Gastroesophageal sphincter (tissue), 4 donors: ENCODE data around the gene KIF24. TPM values are rescaled to one million over a fixed set of nuclear protein-coding genes. Genes with fewer than 3 reads are reported as not detected.

Source experiments
- ATAC-seq: fragments of 150-250 bp; one replicate; pipeline ENCODE4 v1.9.1; 2016; ENCODE audit warnings: mild to moderate bottlenecking, moderate library complexity
- H3K27ac ChIP-seq, 4 donors: fragments of 200-600 bp; sonication (generic) in 3 of 4; 1 replicate in 3 of 4; 2 replicates in 1 of 4; pipeline ENCODE4 v1.5.1; 2016 to 2019
- H3K27me3 ChIP-seq: fragments of 200-600 bp; sonication (generic); one replicate; pipeline ENCODE4 v1.5.1; 2019
- H3K36me3 ChIP-seq, 2 donors: fragments of 200-600 bp; sonication (generic); one replicate each; pipeline ENCODE4 v1.5.1; 2019; ENCODE audit warnings: control low read depth in 1 of 2
- H3K4me1 ChIP-seq, 3 donors: fragments of 200-600 bp; sonication (generic); 1 replicate in 2 of 3; 2 replicates in 1 of 3; pipeline ENCODE4 v1.5.1; 2016 to 2019; ENCODE audit warnings: control low read depth in 2 of 3
- H3K4me3 ChIP-seq, 2 donors: fragments of 200-600 bp; sonication (generic); one replicate each; pipeline ENCODE4 v1.5.1; 2019; ENCODE audit warnings: mild to moderate bottlenecking in 1 of 2, moderate library complexity in 1 of 2
- H3K9me3 ChIP-seq, 3 donors: fragments of 200-600 bp; sonication (generic); one replicate each; pipeline ENCODE4 v1.5.1; 2017 to 2019; ENCODE audit warnings: control low read depth in 2 of 3
- CTCF ChIP-seq, 4 experiments: fragments of 200-600 bp in 2 of 4; fragments of 450-650 bp in 2 of 4; sonication (generic) in 1 of 4; IDR thresholded peaks; one replicate each; pipeline ENCODE4 v1.5.1; 2017 to 2019; ENCODE audit warnings: antibody characterized with exemption in 4 of 4, mild to moderate bottlenecking in 2 of 4, moderate library complexity in 2 of 4
- EP300 ChIP-seq: sonication (generic); formaldehyde crosslinking; IDR thresholded peaks from one replicate; pipeline ENCODE4 v1.6.1; 2017; ENCODE audit warnings: antibody characterized with exemption, mild to moderate bottlenecking
- POLR2A ChIP-seq, 2 donors: fragments of 450-650 bp; IDR thresholded peaks; one replicate each; pipeline ENCODE4 v1.6.1; 2017; ENCODE audit warnings: antibody characterized with exemption in 2 of 2, mild to moderate bottlenecking in 2 of 2, moderate library complexity in 1 of 2
- POLR2AphosphoS5 ChIP-seq: sonication (generic); formaldehyde crosslinking; IDR thresholded peaks from one replicate; pipeline ENCODE4 v1.6.1; 2017; ENCODE audit warnings: antibody characterized with exemption
- WGBS, 2 donors: methylation state at CpG; one replicate each; pipeline ENCODE4 v1.1.5; 2018; ENCODE audit warnings: low coverage in 1 of 2; 5-methylcytosine and 5-hydroxymethylcytosine counted together
- total RNA-seq, 4 donors: library from RNA; depleted of rRNA; stranded (reverse); fragments of >200 nt; gene quantifications; one replicate each; pipeline ENCODE4 v1.1.0, GENCODE V29; 2016

The KIF24 gene
- total RNA-seq, 4 donors from 2014 or later, result 0.54 to 2.2 (median 1.2) TPM

GRCh38 chr9:34331196-34331595 lies 2.1 kb upstream of the KIF24 start:
- H3K27me3 ChIP-seq, result no peaks in the 10 kb centered on the region
- TF ChIP-seq EP300 (no peak), POLR2AphosphoS5 (no peak), CTCF (IDR thresholded peaks at IDR 0.05) (no peak), POLR2A (IDR thresholded peaks at IDR 0.05) (no peak)
- 73 to 92% methylated on average over 1 of the region's 1 CpG for WGBS, 2 donors
- H3K4me3 ChIP-seq, result no peak overlapping the region
- H3K4me1 ChIP-seq, result peaks cover 0 to 58% (median 5%) of the 10 kb centered on the region in 3 donors
- ATAC-seq, result no peak
- H3K9me3 ChIP-seq, result no peaks in the 10 kb centered on the region
- H3K27ac ChIP-seq, result no peak overlapping the region
- peaks cover 0 to 2% of the 10 kb centered on the region in 2 donors for H3K36me3 ChIP-seq

DNA sequence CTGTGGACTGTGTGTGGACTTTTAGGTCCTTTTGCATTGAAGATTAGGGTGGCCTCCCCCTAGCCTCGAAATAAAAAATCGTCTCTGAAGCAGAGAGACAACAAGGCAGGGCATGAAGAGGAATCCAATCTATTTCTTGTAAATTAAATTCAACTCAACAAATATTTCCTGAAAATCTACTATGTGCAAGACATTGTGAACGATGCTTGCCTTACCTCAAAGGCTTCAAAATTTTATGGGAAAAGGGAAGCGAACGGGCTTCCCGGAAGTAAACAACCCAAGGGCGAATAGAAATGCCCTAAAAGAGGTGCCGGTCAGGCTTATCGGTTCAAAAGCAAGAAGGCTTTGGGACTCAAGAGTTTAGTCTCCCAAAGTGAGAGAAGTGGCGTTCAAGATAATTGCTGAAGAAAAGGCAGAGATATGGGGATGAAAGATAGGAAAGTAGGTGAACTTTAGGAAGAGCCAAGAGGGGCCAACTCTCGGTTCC lies 525 bp downstream of the KIF24 start:
- no peaks in the 10 kb centered on the region for H3K36me3 ChIP-seq
- H3K4me1 ChIP-seq, result peaks cover 0 to 40% (median 5%) of the 10 kb centered on the region in 3 donors
- H3K27me3 ChIP-seq, result no peaks in the 10 kb centered on the region
- peak overlapping the region; percentile 62 to 94 for H3K4me3 ChIP-seq
- peak overlapping the region in 3 of 4 donors; percentile 78 to 95 (median 88) for H3K27ac ChIP-seq
- no peak for ATAC-seq
- no peaks in the 10 kb centered on the region for H3K9me3 ChIP-seq
- no peak for TF ChIP-seq POLR2A (IDR thresholded peaks at IDR 0.05)
- TF ChIP-seq EP300, result no peak
- no peak for TF ChIP-seq POLR2AphosphoS5
- TF ChIP-seq CTCF (IDR thresholded peaks at IDR 0.05), result no peak
- 0 to 2% methylated on average over 4 to 11 of the region's 11 CpGs for WGBS, 2 donors

DNA sequence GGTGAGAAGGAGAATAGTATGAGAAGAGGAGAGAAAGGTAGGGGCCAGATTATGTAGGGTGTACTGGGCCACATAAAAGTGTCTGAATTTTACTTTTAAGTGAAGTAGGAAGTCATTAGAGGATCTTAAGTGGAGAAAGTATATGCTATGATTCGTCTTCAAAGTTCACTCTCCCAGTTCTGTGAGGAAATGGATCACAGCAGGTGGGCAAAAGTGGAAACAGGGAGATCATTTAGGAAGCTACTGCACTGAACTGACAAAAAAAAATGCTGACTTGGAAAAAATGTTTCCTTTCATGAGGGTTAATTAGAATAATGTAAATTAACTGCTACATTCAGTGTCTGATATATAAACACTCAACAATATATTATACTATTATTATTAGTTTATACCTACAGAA lies 2.4 kb downstream of the KIF24 start:
- H3K9me3 ChIP-seq, result no peaks in the 10 kb centered on the region
- no peak for ATAC-seq
- 71 to 100% methylated on average over 1 of the region's 1 CpG for WGBS, 2 donors

DNA sequence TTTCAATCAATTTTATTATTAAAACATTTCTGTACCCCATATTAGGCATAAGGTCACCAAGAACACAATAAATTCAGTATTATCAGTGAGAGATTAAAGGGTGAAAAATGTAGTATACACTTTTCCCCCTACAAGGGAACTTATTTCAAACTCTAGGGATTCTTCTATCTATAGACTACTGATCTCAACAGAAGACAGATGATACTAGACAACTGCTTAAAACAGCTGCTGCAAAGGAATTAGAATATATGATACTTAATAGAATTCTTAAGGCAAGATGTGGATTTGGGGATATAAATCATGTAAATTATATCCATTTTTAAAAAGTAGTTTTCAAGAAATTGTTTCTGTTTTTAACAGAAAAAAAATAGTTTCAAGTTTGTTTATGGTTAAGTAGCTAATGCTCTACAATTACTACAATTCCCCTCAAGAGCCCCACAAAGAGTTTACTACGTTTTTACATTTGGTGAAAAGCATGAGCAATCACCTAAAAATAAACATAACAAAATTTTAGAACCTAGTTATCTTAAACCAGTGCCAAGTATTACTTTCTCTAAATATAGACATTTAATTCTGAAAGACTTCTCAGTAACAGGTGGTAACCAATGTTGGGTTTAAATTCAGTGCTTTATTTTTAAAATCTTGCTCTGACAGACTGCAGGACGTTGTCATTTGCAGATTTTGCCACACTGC lies 6.0 kb downstream of the KIF24 start:
- H3K27ac ChIP-seq, result no peak overlapping the region
- H3K4me3 ChIP-seq, result no peak overlapping the region
- no peak for ATAC-seq
- no peaks in the 10 kb centered on the region for H3K36me3 ChIP-seq
- TF ChIP-seq EP300 (no peak), POLR2AphosphoS5 (no peak), POLR2A (IDR thresholded peaks at IDR 0.05) (no peak), CTCF (IDR thresholded peaks at IDR 0.05) (no peak)
- H3K9me3 ChIP-seq, result no peaks in the 10 kb centered on the region
- peaks cover 0 to 1% (median 0%) of the 10 kb centered on the region in 3 donors for H3K4me1 ChIP-seq
- WGBS, 2 donors, result 34 to 71% methylated on average over 2 of the region's 2 CpGs
- no peaks in the 10 kb centered on the region for H3K27me3 ChIP-seq

More for the DNA sequence above, 2.4 kb downstream of the KIF24 start:
- Histone ChIP-seq H3K36me3 (no peaks in the 10 kb centered on the region), H3K4me3 (no peak overlapping the region), H3K4me1 (peaks cover 0 to 23% (median 5%) of the 10 kb centered on the region in 3 donors), H3K27me3 (no peaks in the 10 kb centered on the region), H3K27ac (no peak overlapping the region)
- TF ChIP-seq POLR2A (IDR thresholded peaks at IDR 0.05), result no peak
- no peak for TF ChIP-seq EP300
- TF ChIP-seq POLR2AphosphoS5, result no peak
- no peak for TF ChIP-seq CTCF (IDR thresholded peaks at IDR 0.05)

DNA sequence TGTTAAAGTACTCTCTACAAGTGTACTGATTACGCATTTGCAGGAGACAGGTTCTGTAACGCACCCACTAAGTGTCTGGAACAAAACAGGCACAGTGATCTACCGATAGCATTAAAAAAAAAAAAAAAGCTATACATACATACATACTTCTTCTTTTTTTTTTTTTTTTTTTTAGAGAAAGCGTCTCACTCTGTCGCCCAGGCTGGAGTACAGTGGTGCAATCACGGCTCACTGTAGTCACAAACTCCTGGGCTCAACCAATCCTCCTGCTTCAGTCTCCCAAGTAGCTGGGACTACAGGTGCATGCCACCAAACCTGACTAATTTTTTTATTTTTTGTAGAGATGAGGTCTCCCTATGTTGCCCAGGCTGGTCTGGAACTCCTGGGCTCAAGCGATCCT lies 7.6 kb downstream of the KIF24 start:
- H3K27ac ChIP-seq, result no peak overlapping the region
- ATAC-seq, result no peak
- H3K9me3 ChIP-seq, result no peaks in the 10 kb centered on the region
- H3K27me3 ChIP-seq, result no peaks in the 10 kb centered on the region
- H3K4me1 ChIP-seq, result no peaks in the 10 kb centered on the region
- WGBS, 2 donors, result 90 to 98% methylated on average over 5 to 7 of the region's 7 CpGs
- TF ChIP-seq POLR2A (IDR thresholded peaks at IDR 0.05) (no peak), EP300 (no peak), POLR2AphosphoS5 (no peak), CTCF (IDR thresholded peaks at IDR 0.05) (no peak)
- H3K36me3 ChIP-seq, result no peaks in the 10 kb centered on the region
- no peak overlapping the region for H3K4me3 ChIP-seq
